Activated CD4-positive, alpha-beta T cell treated with anti-CD3 and anti-CD28 coated beads, Interleukin-2, amount 50 U/mL, for 16 hours (primary cell): ENCODE measurements around the gene AMN.

Experiments
- DNase-seq: peaks from one replicate; pipeline ENCODE4 v3.0.0-alpha.2; 2020

Gene AMN

DNA sequence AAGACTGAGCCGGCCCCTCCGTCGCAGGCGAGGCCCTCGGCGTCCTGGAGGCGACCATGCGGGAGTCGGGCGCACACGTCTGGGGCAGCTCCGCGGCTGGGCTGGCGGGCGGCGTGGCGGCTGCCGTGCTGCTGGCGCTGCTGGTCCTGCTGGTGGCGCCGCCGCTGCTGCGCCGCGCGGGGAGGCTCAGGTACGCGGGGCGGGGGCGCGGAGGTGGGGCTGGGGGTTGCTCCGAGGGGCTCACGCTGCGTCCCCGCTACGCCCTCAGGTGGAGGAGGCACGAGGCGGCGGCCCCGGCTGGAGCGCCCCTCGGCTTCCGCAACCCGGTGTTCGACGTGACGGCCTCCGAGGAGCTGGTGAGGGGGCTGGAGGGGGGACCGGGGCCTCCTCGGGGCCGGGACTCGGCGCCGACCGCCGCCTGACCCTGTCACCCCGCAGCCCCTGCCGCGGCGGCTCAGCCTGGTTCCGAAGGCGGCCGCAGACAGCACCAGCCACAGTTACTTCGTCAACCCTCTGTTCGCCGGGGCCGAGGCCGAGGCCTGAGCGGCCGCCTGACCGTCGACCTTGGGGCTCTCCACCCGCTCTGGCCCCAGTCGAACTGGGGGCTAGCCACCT is 7.8 kb downstream of the AMN start:
- no peak for DNase-seq

DNA sequence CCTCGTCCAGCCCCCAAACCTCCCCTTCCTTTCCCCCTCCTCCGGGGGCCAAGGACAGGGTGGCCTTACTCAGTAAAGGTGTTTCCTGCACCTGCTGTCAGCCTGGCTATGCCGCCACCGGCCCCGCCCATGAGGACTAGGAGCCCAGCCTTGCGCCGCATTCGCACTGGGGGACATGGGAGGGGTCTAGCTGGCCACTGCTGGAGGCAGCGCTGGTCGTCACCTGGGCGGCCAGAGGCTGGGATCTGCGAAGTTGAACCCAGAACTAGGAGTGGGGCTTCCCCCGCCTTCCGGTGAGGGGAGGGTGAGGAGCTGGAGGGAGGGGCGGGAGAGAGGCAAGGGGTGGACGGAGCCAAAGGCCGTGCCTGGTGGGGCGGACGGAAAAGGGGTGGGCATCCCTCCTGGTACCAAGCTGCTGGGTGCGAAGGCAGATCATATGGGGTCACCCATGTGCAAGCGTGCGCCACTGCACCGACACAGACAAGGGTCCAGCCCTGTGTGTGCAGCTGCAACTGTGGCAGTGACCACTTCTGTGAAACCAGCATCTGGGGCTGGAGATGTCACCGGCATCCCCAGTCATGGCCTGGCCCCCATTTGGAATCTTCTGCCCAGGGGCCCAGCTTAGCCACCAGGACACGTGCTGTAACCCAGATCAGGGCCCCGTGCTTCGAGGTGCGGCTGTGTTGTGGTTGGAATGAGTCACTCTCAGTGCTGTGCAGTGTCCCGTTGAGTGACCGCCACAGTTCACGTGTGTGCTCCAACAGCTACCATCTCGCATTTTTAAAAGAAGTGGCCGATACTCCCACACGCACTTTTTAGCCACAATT is 8.5 kb downstream of the AMN start:
- DNase-seq = no peak

- no peak for DNase-seq
These were observed 9.3 kb downstream of the AMN start for GRCh38 chr14:102931580-102932285.

- no peak for DNase-seq
These were observed 10.2 kb downstream of the AMN start for GRCh38 chr14:102932484-102933248.

GRCh38 chr14:102933618-102934231 is 11.3 kb downstream of the AMN start:
- no peak for DNase-seq

DNA sequence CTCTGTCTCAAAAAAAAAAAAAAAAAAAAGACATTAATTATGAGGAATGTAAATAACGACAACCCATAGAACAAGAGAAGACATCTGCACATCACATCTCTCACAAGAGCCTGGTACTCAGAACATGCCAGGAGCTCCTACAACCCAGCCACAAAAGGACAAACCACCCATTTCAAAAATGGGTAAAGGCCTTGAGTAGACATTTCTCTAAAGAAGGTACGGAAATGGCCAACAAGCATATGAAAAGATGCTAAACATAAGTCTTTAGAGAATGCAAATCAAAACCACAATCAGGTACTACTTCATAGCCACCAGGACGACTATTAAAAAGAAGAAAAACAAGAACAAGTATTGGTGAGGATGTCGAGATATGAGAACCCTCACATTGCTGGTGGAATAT is 13.3 kb downstream of the AMN start:
- DNase-seq = no peak

DNA sequence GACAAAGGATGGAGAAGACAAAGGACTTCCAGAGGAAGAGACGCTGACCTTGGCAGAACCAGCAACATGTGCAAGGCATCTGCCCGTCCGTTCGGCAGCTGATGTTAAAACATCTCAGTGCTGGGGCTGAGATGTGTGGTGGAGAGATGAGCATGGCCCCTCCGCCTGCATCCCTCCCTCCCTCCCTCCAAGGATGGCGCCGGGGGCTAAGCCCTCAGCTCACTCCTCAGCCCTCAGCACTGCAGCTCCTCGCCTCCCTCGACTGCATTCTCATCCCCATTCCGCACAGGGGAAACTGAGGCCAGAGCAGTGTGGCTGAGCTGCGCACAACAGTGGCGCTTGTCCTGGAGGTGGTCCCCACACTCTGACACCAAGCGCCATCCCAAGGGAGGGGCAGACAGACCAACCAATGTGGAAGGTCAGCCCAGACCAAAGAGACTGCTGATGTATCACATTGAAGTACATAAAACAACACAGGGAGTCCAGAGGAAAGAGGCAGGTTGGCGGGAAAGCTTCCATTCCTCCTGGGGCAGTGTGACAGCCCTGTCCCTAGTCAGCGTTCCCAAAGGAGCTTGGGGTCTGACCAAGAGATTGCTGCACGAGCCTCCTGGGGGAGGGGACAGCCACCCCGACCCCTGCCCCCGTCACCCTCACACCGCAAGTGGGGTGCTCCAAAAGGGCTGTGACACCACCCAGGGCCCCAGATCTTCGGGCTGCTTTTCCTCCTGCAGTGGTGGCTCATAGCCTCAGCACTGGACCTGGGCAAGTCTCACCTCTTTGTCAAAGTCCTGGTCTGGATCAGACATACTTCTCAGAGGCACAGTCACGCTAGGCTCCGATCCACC is 15.1 kb downstream of the AMN start:
- DNase-seq = no peak

DNA sequence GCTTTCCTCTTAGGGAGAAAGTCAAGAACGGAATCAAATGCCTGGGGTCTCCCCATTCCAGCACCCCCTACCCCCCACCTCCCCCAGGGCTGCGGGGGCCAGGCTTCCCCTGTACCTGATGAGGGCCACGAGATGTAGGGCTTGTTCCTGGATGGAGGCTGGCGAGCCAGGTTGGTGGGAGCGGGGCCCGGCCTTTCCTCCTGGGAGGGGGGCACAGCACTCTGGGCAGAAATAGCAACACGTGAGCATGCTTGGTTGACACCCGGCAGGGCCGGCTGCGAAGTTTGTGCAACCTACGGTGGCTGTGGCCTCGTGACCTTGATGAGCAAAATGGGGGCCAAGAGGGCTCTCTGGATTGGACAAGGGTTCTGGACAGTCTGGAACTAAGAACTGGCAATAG is 15.7 kb downstream of the AMN start:
- no peak for DNase-seq

- DNase-seq = no peak
These were observed 16.9 kb downstream of the AMN start for GRCh38 chr14:102939329-102939728.

DNA sequence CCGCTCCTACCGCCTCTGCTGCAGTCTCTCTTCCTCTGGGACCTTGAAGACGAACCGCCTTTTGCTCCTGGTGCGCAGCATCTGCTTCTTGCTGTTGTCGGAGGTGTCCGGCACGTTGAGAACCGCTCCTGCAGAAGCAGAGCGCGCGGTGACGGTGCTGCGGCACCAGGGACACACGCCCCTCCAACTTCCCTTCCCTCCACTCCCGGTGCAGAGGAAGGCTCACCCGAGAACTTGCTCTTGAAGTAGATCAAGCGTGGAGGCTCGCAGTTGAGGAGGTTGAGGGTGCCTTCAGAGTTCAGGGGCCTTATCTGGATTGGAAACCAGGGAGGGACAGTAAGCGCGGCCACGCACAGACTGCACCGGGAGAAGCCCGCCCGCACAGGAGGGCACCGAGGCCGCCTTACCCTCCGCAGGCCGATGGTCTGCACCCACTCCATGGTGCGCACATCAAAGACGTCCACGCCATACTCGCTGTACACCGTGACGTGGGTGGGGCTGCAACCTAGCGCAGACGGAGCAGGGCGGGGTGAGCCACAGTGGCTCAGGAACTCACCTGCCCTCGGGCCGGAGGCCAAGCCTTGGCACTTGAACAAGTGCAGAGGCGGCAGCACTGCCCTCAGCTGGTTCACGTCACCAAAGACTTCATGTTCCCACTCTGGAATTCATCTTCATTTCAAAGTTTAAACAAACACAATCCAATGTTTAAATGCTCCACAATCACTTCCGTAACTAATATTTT is 17.5 kb downstream of the AMN start:
- DNase-seq = no peak

DNA sequence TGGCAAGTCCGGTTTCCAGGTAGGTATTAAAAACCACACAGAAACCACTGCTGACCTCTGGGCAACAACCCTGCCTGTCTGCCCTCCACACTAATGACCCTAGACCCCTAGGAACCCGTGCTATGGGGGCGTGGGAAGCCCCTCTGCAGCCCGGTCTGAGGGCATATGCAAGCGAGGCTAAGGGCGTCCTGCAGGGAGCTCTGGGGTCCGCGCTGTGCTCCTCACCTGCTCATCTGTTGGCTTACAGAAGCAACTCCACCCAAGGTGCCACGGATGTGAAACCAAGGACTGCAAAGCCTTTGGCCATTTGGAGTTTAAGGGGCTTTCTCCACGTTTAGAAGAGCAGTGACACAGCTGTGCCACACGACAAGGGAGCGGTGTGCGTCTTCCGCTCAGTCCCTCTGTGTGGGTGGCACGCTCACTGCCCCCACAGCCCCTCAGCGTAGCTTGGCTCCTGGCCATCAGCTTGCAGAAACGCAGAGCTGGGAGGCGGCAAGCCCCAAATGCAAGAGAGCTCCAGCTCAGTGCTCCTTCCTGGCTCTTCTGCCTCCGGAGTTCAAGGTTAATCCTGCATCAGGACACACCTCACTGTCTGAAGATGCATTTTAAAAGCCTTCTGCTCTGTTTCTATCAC is 18.4 kb downstream of the AMN start:
- DNase-seq = no peak

- DNase-seq = no peak
These were observed 19.1 kb downstream of the AMN start for GRCh38 chr14:102941419-102942011.

DNA sequence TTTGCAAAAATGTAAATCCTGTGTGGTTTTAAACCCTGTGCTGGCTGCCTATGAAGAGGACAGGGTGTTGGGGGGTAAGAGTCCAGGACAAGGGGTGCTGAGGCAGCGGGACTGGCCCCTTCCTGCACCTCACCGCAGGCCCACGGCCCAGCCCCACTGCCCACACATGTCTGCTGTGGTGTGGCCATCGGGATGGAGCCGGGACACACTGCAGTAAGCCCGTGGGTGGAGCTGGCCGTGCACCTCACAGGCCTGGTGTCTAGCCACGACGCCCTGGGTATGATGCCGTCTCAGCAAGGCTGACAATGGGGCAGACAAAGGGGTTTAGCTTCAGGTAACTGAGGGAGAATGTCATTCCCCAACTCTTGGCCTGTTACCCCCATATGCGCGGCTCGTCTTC is 19.6 kb downstream of the AMN start:
- DNase-seq = no peak

GRCh38 chr14:102943454-102943853 is 21.0 kb downstream of the AMN start:
- DNase-seq = no peak

- no peak for DNase-seq
These were observed 21.5 kb downstream of the AMN start for GRCh38 chr14:102943979-102944378.

DNA sequence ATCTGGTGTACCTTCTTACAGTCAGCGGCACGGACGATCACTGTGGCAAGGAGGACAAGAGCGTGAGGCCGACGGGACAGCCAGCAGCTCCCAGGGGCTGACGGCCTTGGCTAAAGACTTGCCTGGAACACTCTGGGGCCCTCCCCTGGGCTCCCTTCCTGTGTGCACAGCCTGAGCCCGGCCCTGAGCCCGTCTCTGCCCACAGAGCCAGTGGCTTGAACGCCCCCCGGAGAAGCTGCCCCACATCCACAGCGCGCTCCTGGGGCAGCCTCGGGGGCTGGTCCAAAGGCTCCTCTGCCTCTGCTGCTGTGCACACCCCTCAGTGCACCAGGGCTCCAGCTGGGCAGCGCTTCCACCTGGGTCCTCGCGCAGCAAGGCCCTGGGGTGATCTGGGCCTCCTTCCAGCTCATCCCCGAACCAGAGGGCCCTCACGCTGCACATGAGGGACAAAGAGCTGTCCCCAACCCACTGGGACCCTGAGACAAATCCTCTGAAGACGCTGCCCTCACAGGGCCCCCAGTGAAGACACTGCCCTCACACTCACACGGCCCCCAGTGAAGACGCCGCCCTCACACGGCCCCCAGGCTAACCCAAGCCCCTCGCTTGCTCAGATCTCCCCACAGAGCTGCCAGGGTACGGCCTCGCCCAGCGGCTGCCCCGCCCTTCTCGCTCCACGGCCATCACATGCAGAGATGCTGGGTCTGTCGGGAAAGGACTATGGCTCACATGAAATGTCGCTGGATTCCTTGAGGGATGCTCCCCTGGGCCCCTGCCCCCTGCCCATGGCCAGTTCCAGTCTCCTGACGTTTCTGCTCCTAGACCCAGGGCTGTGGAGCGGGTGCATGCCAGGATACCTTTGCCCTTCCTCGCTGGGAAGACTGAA is 22.2 kb downstream of the AMN start:
- no peak for DNase-seq

DNA sequence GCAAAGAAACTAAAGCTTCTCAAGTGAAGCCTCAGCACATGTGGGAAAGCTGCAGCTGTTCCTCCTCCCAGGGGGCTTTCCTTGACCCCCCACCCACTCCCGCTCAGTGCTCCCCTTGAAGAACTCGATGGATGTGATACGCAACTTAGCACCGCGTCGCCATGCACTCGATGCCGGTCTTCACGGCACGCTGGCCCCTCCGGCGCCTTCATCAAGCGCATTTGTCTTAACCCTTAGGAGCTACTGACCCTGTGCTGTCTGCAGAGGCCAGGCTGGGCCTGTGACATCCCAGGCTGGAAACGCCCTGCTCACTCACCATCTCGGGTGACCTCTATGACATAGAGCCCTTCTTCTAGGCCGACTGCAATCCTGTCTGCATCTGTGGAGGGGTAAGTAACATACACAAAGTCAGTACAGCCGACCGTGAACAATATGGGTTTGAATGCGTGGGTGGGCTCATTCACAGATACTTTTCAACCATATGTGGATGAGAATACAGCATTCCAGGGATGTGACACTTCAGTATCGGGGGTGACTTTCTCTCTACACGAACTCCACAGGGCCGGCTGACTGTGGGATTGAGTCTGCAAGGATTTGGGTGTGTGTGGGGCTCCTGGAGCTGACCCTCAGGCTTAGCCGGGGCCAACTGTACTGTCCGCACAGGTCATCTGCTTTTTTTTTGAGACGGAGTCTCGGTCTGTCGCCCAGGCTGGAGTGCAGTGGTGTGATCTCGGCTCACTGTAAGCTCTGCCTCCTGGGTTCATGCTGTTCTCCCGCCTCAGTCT is 23.1 kb downstream of the AMN start:
- no peak for DNase-seq
